Stimulated activated CD4-positive, alpha-beta T cell treated with anti-CD3 and anti-CD28 coated beads, Interleukin-12 subunit alpha, Interleukin-12 subunit beta, amount 100 ng/mL, for 48 hours (primary cell): ENCODE data around the gene SHD.
"Not testable (repeated sequence)": the region's sequence is repeated elsewhere in the genome, so short reads cannot be mapped to it uniquely, and the experiment has no call there.

Source experiments
- DNase-seq, 3 donors: peaks; one replicate each; pipeline ENCODE4 v3.0.0-alpha.2; 2020; ENCODE audit warnings: low read depth in 2 of 3, low spot score in 1 of 3

The SHD gene

GRCh38 chr19:4266253-4267000 lies 12.6 kb upstream of the SHD start:
- DNase-seq = no peak

DNA sequence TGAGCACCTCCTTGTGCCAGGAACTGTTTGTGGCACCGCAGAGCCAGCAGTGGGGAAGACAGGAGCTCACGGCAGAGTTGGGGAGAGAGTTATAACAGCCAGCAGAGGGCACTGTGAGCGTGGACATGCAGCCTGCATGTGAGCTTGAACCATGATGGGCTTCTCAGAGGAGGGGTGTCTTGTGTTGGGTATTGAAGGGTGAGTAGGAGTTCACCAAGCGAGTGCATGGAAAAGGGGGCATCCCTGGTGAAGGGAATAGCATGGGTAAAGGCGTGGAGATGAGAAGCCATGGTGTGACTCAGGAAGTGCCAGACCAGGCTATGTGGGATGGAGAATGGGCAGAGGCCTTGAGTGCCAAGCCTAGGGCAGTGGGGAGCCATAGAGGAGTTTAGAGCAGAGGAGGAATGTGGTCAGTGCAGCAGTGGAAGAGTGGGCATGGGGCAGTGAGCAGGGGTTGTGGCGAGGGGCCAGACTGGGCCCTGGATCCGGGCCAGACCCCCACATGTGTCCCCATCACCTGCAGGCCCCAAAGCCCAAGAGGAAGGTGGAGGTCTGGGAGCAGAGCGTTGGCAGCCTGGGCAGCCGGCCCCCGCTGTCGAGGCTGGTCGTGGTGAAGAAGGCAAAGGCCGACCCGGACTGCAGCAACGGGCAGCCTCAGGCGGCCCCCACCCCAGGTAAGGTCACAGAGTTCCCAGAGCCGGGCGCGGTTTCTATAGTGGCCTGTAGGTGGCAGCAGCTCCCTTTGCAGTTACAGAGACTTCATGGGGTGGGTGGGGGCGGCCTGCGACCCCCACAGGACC lies 11.8 kb upstream of the SHD start:
- DNase-seq = peak; percentile 41 to 55 (median 42)

- DNase-seq = no peak
Measured at GRCh38 chr19:4267901-4268815, 10.9 kb upstream of the SHD start.

GRCh38 chr19:4268816-4269430 lies 10.1 kb upstream of the SHD start:
- no peak for DNase-seq

DNA sequence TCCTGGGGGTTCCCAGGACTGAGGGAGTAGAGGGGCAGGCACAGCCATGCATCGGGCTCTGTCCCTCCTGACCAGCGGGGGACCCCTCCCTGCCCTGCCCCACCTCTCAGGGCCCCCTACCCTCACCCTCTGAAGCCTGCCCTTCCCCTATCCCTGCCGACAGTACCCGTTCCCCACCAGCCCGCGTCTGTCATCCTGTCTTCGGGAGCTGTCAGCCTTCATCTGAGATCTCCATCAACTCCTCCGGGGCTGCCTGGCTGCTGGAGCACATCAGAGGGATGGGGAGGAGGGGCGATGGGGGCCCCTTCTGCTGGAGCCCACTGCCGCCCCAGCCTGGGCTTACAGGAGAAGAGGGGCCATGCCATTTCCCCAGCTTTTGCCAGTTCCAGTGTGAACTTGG lies 6.2 kb upstream of the SHD start:
- DNase-seq = no peak

GRCh38 chr19:4274321-4274686 lies 4.8 kb upstream of the SHD start:
- not testable (repeated sequence) for DNase-seq

- DNase-seq = no peak
Measured at GRCh38 chr19:4277191-4277696, 1.8 kb upstream of the SHD start.

DNA sequence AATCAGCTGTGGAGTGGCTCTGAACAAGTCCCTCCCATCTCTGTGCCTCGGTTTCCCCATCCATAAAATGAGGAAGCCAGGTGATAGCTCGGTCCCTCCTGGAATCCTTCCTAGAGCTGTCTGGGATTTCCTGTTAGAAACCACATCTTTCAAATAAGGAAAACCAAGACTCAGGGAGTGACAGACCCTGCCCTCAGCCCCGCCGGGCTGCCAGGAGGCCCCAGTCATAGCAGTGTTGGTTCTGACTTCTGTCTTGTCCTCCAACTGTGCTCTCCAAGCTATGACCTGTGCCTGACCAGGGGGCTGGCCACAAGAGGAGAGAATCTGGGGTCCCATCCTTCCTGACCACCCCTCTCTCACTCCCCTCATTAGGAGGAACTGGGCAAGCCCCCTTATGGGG lies 1.1 kb upstream of the SHD start:
- DNase-seq = no peak

GRCh38 chr19:4279267-4279529 lies 132 bp downstream of the SHD start:
- no peak for DNase-seq

DNA sequence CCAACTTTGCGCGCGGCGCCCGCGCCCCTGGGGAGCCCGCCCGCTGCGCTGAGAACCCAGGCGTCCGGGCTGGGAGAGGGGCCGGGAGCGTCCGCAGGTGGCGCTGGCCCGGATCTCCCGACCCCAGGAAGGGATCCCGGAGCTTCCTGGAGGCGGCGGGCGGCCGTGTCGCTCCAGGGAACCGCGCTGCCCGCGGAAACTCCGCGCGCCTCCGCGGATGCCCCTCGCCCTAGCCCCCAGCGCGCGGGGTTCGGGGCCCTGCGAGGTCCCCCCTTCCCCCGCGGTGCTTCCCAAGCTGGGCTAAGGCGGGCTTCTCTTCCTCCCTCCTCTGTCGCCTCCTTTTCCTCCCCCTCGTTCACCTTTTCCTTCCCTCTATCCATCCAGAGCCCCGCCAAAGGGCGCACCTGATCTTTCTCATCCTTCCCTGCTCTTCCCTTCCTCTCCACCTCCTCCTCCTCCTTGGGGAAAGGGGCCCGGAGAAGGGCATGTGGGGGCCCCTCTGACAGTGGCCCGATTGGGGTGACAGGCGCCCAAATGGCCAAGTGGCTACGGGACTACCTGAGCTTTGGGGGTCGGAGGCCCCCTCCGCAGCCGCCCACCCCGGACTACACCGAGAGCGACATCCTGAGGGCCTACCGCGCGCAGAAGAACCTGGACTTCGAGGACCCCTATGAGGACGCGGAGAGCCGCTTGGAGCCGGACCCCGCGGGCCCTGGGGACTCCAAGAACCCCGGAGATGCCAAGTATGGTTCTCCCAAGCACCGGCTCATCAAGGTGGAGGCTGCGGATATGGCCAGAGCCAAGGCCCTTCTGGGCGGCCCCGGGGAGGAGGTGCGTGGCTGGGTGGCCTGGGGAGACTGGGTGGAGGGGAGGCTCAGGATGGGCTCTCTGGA lies 710 bp downstream of the SHD start:
- no peak for DNase-seq

- DNase-seq = peak in 1 of 3 donors; percentile 12
Measured at GRCh38 chr19:4284176-4284958, 5.3 kb downstream of the SHD start.

DNA sequence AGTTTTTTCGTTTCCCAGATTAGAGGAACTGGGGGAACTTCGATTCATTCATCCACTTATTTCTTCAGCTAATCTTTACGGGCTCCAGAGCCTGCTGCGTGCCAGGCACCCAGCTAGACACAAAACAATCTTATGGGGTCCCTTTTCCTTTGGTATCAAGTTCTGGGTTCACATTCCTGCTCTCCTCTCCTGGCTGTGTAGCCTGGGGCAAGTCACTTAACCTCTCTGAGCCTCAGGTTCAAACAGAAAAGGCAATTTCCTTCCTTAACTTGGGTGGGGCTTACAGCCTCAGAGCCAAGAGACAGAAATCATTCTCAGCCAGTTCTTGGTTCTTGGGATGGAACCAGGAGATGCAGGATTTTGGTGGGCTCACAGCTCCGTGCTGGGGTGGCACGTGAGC lies 5.9 kb downstream of the SHD start:
- DNase-seq = no peak

- not testable (repeated sequence) for DNase-seq
Measured at GRCh38 chr19:4286141-4286540, 7.1 kb downstream of the SHD start.

GRCh38 chr19:4288091-4288777 lies 9.2 kb downstream of the SHD start:
- DNase-seq = no peak

- no peak for DNase-seq
Measured at GRCh38 chr19:4291184-4291732, 12.2 kb downstream of the SHD start.

GRCh38 chr19:4292515-4292914 lies 13.4 kb downstream of the SHD start:
- no peak for DNase-seq

DNA sequence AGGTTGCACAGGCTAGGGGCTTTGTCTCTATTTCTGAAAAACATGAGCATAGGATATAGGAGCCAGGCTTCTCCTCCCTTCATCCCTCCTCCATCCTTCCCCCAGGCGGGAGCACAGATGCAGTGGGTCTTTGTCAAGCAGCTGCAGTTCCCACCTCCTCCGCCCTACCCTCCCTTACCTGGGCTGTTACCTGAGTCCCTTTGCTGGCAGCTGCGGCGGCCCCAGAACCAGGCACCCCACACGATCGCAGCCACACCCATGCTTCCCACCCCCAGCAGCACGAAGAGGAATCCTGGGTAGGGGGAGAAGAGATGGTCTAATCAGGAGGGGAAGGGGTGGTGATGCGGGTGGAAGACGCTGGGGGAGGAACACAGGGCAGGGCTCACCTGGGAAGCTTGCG lies 15.3 kb downstream of the SHD start:
- DNase-seq = no peak

- DNase-seq = no peak
Measured at GRCh38 chr19:4295972-4296771, 17.1 kb downstream of the SHD start.
